Endothelial cell of umbilical vein (primary cell): ENCODE results near the gene G3BP2. TPM values are rescaled to one million over a fixed set of nuclear protein-coding genes. Genes with fewer than 3 reads are reported as not detected.

Source experiments
- BruUV-seq: library from RNA; stranded (reverse); fragments of 400-500 nt; replicated peaks from 2 replicates; lab custom pipeline; 2021; lab: Mats Ljungman, UMichigan
- CTCF ChIA-PET: fragments of 300-600, 350-600 bp; sonication (Branson Sonifier 250); formaldehyde crosslinking; loops from one replicate; lab custom pipeline; 2021; ENCODE audit warnings: antibody characterized with exemption, inconsistent platforms; lab: Charles Lee
- POLR2A ChIA-PET: fragments of 300-600, 350-600 bp; sonication (Branson Sonifier 250); formaldehyde crosslinking; loops from one replicate; lab custom pipeline; 2021; ENCODE audit warnings: antibody characterized with exemption, inconsistent platforms; lab: Charles Lee
- DNase-seq: peaks from one replicate; pipeline ENCODE4 v3.0.0-alpha.2; 2011; ENCODE audit warnings: low read depth, low spot score
- FAIRE-seq: peaks from 2 replicates; lab custom pipeline; 2011; peaks lifted over from hg19 to GRCh38; lab: Jason Lieb, UNC
- H2AFZ ChIP-seq: 2 replicates; pipeline ENCODE4 v1.6.0; 2012; ENCODE audit warnings: low read depth, low read length, control low read depth, inconsistent platforms
- H3K27ac ChIP-seq: 2 replicates; pipeline ENCODE4 v1.5.1; 2011; ENCODE audit warnings: low read depth, mild to moderate bottlenecking, control low read depth, low read length, moderate library complexity; ENCODE audit not compliant: insufficient read depth
- H3K27me3 ChIP-seq, 2 experiments: 2 replicates each; pipeline versions ENCODE4 v1.6.0 to v1.6.1; 2011; ENCODE audit warnings: low read length in 2 of 2, mixed read lengths in 1 of 2; ENCODE audit not compliant: control insufficient read depth in 2 of 2, insufficient read depth in 2 of 2
- H3K36me3 ChIP-seq, 2 experiments: 2 replicates in 1 of 2; 3 replicates in 1 of 2; pipeline ENCODE4 v1.5.1; 2011; ENCODE audit warnings: low read length in 2 of 2, mild to moderate bottlenecking in 1 of 2, moderate library complexity in 1 of 2; ENCODE audit not compliant: control insufficient read depth in 2 of 2, insufficient read depth in 2 of 2; ENCODE audit errors: extremely low read depth in 1 of 2
- H3K4me1 ChIP-seq: 3 replicates; pipeline ENCODE4 v1.5.1; 2011; ENCODE audit warnings: mild to moderate bottlenecking, low read length; ENCODE audit not compliant: control insufficient read depth, insufficient read depth; ENCODE audit errors: extremely low read depth
- H3K4me2 ChIP-seq: 2 replicates; pipeline ENCODE4 v1.6.1; 2011; ENCODE audit warnings: low read length, control low read depth, mixed read lengths; ENCODE audit not compliant: insufficient read depth
- H3K4me3 ChIP-seq, 3 experiments: fragments of 200-600 bp in 1 of 3; sonication (generic), shearing (Covaris generic) in 1 of 3; replicated peaks in 1 of 3; 2 replicates each; pipeline ENCODE4 v1.5.1; 2011 to 2016; ENCODE audit warnings: control low read depth in 3 of 3, low read length in 3 of 3, mild to moderate bottlenecking in 2 of 3, inconsistent platforms in 1 of 3, low read depth in 1 of 3, moderate library complexity in 1 of 3; ENCODE audit not compliant: insufficient read depth in 1 of 3
- H3K79me2 ChIP-seq: 2 replicates; pipeline ENCODE4 v1.6.0; 2012; ENCODE audit warnings: low read length, inconsistent platforms; ENCODE audit not compliant: control insufficient read depth, insufficient read depth
- H3K9ac ChIP-seq: replicated peaks from 2 replicates; pipeline ENCODE3; 2011; ENCODE audit warnings: low read length, control low read depth; ENCODE audit not compliant: insufficient read depth; ENCODE audit errors: extremely low read depth
- H3K9me1 ChIP-seq: replicated peaks from 3 replicates; pipeline ENCODE4 v1.6.0; 2011; ENCODE audit warnings: mild to moderate bottlenecking, low read length; ENCODE audit not compliant: control insufficient read depth, insufficient read depth; ENCODE audit errors: extremely low read depth
- H3K9me3 ChIP-seq: replicated peaks from 2 replicates; pipeline ENCODE4 v1.5.1; 2012; ENCODE audit warnings: low read length, inconsistent platforms; ENCODE audit not compliant: control insufficient read depth, insufficient read depth
- H4K20me1 ChIP-seq: replicated peaks from 2 replicates; pipeline ENCODE3; 2011; ENCODE audit warnings: mild to moderate bottlenecking, low read length; ENCODE audit not compliant: control insufficient read depth, insufficient read depth; ENCODE audit errors: extremely low read depth
- CTCF ChIP-seq, 2 donors: IDR thresholded peaks; 1 replicate in 1 of 2; 2 replicates in 1 of 2; pipeline ENCODE4 v1.5.1; 2011; ENCODE audit warnings: low read length in 2 of 2, mild to moderate bottlenecking in 2 of 2, moderate library complexity in 2 of 2, control low read depth in 1 of 2, inconsistent platforms in 1 of 2, low read depth in 1 of 2; ENCODE audit not compliant: insufficient read depth in 1 of 2; ENCODE audit errors: extremely low read depth in 1 of 2
- EZH2 ChIP-seq: IDR thresholded peaks from 2 replicates; pipeline ENCODE4 v1.6.1; 2012; ENCODE audit warnings: borderline replicate concordance, low read depth, mild to moderate bottlenecking, moderate library complexity, low read length, inconsistent platforms; ENCODE audit not compliant: severe bottlenecking
- FOS ChIP-seq: IDR thresholded peaks from 2 replicates; pipeline ENCODE4 v1.6.1; 2011; ENCODE audit warnings: mild to moderate bottlenecking, low read length, moderate library complexity, borderline replicate concordance; ENCODE audit not compliant: insufficient read depth
- GATA2 ChIP-seq: IDR thresholded peaks from 2 replicates; pipeline ENCODE4 v1.7.0; 2011; ENCODE audit warnings: low read depth, mild to moderate bottlenecking, moderate library complexity, mixed read lengths, low read length; ENCODE audit not compliant: insufficient read length, insufficient read depth
- JUN ChIP-seq: IDR thresholded peaks from 2 replicates; pipeline ENCODE4 v1.6.1; 2011; ENCODE audit warnings: borderline replicate concordance, low read depth; ENCODE audit not compliant: insufficient read length, insufficient read depth
- MAX ChIP-seq: IDR thresholded peaks from 2 replicates; pipeline ENCODE4 v1.6.1; 2011; ENCODE audit not compliant: insufficient read depth, insufficient read length
- MYC ChIP-seq: IDR thresholded peaks from one replicate; pipeline ENCODE4 v1.6.1; 2011; ENCODE audit warnings: mild to moderate bottlenecking, low read depth, low read length
- POLR2A ChIP-seq: IDR thresholded peaks from 2 replicates; pipeline ENCODE4 v1.6.1; 2012; ENCODE audit warnings: low read depth, mild to moderate bottlenecking, control low read depth, low read length
- POLR2AphosphoS5 ChIP-seq: IDR thresholded peaks from 2 replicates; pipeline ENCODE4 v1.6.1; 2012; ENCODE audit warnings: low read depth, mild to moderate bottlenecking, control low read depth, low read length, moderate library complexity; ENCODE audit not compliant: insufficient read depth
- dilution Hi-C: fragments of 300-500 bp; cut with MboI; formaldehyde crosslinking; loops from one replicate; pipeline ENCODE4 v1.15.0; 2019; ENCODE audit warnings: low sequenced_read_pairs; ENCODE audit not compliant: extremely low pct_ligation_motif_present
- intact Hi-C: fragments of 100-400 bp; cut with micrococcal nuclease; formaldehyde crosslinking; loops from one replicate; pipeline ENCODE4 v1.10.0; 2022
- polyA plus RNA-seq, 4 experiments: library from polyadenylated mRNA; depleted of rRNA in 3 of 4; stranded (reverse) in 3 of 4; unstranded in 1 of 4; fragments of >200 nt; gene quantifications; 2 replicates each; pipeline versions ENCODE4 v1.2.1 to v1.2.3, GENCODE V29; 2011 to 2012; ENCODE audit warnings: missing spikeins in 1 of 4
- total RNA-seq: library from RNA; stranded (reverse); gene quantifications from 2 replicates; pipeline ENCODE4 v1.2.3, GENCODE V29; 2021

G3BP2 gene
- total and polyA plus RNA-seq, 2 donors (not counting 3 experiments of a cell fraction or from before 2014, with no cell fraction given) = 61.1 to 180 TPM

- ChIA-PET POLR2A (interaction anchor here (0.6 kb wide), 1 partner anchor 215 kb away, joined by 5 read pairs; no protein-coding TSS in a partner anchor), CTCF (no interaction called here)
- Histone ChIP-seq H3K4me2 (no peak overlapping the region), H4K20me1 (no peaks in the 10 kb centered on the region), H3K27ac (no peak overlapping the region), H3K36me3 (no peaks in the 10 kb centered on the region), H3K9ac (no peak overlapping the region), H2AFZ (no peak overlapping the region), H3K79me2 (no peaks in the 10 kb centered on the region), H3K4me3 (no peak overlapping the region), H3K4me1 (no peaks in the 10 kb centered on the region), H3K27me3 (no peaks in the 10 kb centered on the region), H3K9me1 (no peaks in the 10 kb centered on the region), H3K9me3 (no peaks in the 10 kb centered on the region)
- TF ChIP-seq FOS (no peak), CTCF (IDR thresholded peaks at IDR 0.05; ENCODE audit: extremely low read depth in 1 of 2, insufficient read depth in 1 of 2, low read depth in 1 of 2, low read length in 2 of 2) (no peak), EZH2 (no peak), GATA2 (no peak), JUN (no peak), POLR2A (no peak), MAX (no peak), MYC (no peak), POLR2AphosphoS5 (no peak)
- dilution Hi-C loops (no loop called here), intact Hi-C loops (no loop called here)
- DNase-seq (no peak), FAIRE-seq (no peak)
- no TSS peak for BruUV-seq
These were observed 6.8 kb upstream of the G3BP2 start for GRCh38 chr4:75679876-75680575.
